CD14-positive monocyte (primary cell): ENCODE measurements around the gene BCAN. TPM values are rescaled to one million over a fixed set of nuclear protein-coding genes. Genes with fewer than 3 reads are reported as not detected.

ENCODE experiments used
- DNase-seq, 3 donors: peaks; one replicate each; pipeline ENCODE4 v3.0.0-alpha.2; 2011 to 2022
- H2AFZ ChIP-seq: 2 replicates; pipeline ENCODE4 v1.6.0; 2012; ENCODE audit warnings: mild to moderate bottlenecking, low read depth, low read length, inconsistent platforms; ENCODE audit not compliant: insufficient read depth, poor library complexity, severe bottlenecking
- H3K27ac ChIP-seq, 2 donors: 1 replicate in 1 of 2; 2 replicates in 1 of 2; pipeline ENCODE4 v1.5.1; 2012 to 2013; ENCODE audit warnings: low read length in 2 of 2, control low read depth in 1 of 2, inconsistent platforms in 1 of 2, low read depth in 1 of 2, mild to moderate bottlenecking in 1 of 2
- H3K27me3 ChIP-seq, 2 donors: one replicate each; pipeline versions ENCODE4 v1.6.0 to v1.6.1; 2011 to 2013; ENCODE audit warnings: low read length in 2 of 2; ENCODE audit not compliant: control insufficient read depth in 2 of 2, insufficient read depth in 2 of 2
- H3K36me3 ChIP-seq, 2 donors: replicated peaks in 1 of 2; 1 replicate in 1 of 2; 2 replicates in 1 of 2; pipeline versions ENCODE4 v1.5.1 to v1.6.1; 2012 to 2013; ENCODE audit warnings: low read length in 2 of 2, control low read depth in 1 of 2, inconsistent platforms in 1 of 2, mild to moderate bottlenecking in 1 of 2; ENCODE audit not compliant: insufficient read depth in 2 of 2, control insufficient read depth in 1 of 2
- H3K4me1 ChIP-seq, 2 donors: 1 replicate in 1 of 2; 2 replicates in 1 of 2; pipeline versions ENCODE4 v1.5.1 to v1.6.1; 2012 to 2013; ENCODE audit warnings: low read length in 2 of 2, control low read depth in 1 of 2, inconsistent platforms in 1 of 2, mild to moderate bottlenecking in 1 of 2, moderate library complexity in 1 of 2; ENCODE audit not compliant: insufficient read depth in 2 of 2, control insufficient read depth in 1 of 2
- H3K4me2 ChIP-seq: replicated peaks from 2 replicates; pipeline ENCODE3; 2012; ENCODE audit warnings: low read length, moderate library complexity, mild to moderate bottlenecking; ENCODE audit not compliant: poor library complexity, severe bottlenecking; ENCODE audit errors: extremely low read depth
- H3K4me3 ChIP-seq, 3 experiments: fragments of 200-600 bp in 1 of 3; sonication (generic) in 1 of 3; replicated peaks in 1 of 3; 1 replicate in 2 of 3; 2 replicates in 1 of 3; pipeline ENCODE4 v1.5.1; 2011 to 2013; ENCODE audit warnings: low read length in 3 of 3, mild to moderate bottlenecking in 3 of 3, control low read depth in 2 of 3, low read depth in 2 of 3, inconsistent platforms in 1 of 3, moderate library complexity in 1 of 3
- H3K79me2 ChIP-seq: 2 replicates; pipeline ENCODE4 v1.6.0; 2012; ENCODE audit warnings: mild to moderate bottlenecking, control low read depth, inconsistent platforms, low read length, moderate library complexity; ENCODE audit not compliant: insufficient read depth
- H3K9ac ChIP-seq: 2 replicates; pipeline ENCODE4 v1.6.0; 2017; ENCODE audit warnings: low read length, mild to moderate bottlenecking; ENCODE audit not compliant: insufficient read depth, poor library complexity, severe bottlenecking
- H3K9me3 ChIP-seq, 2 donors: replicated peaks in 1 of 2; 1 replicate in 1 of 2; 2 replicates in 1 of 2; pipeline versions ENCODE4 v1.5.1 to v1.6.1; 2012 to 2013; ENCODE audit warnings: low read length in 2 of 2, control low read depth in 1 of 2; ENCODE audit not compliant: control insufficient read depth in 1 of 2, insufficient read depth in 1 of 2
- H4K20me1 ChIP-seq: 2 replicates; pipeline ENCODE4 v1.6.0; 2012; ENCODE audit warnings: mild to moderate bottlenecking, low read length, control low read depth, moderate library complexity; ENCODE audit not compliant: insufficient read depth
- H3K27ac Mint-ChIP-seq, 7 donors: one replicate each; pipeline ENCODE4 v1.8.0; 2020; ENCODE audit warnings: mild to moderate bottlenecking in 7 of 7, mixed read lengths in 7 of 7, moderate library complexity in 6 of 7, inconsistent platforms in 2 of 7
- H3K27me3 Mint-ChIP-seq, 3 donors: one replicate each; pipeline ENCODE4 v1.8.0; 2021 to 2022; ENCODE audit warnings: low read depth in 3 of 3, mild to moderate bottlenecking in 3 of 3, mixed read lengths in 3 of 3, moderate library complexity in 3 of 3, inconsistent platforms in 1 of 3
- H3K36me3 Mint-ChIP-seq, 2 donors: one replicate each; pipeline ENCODE4 v1.8.0; 2020; ENCODE audit warnings: mixed read lengths in 2 of 2, inconsistent platforms in 1 of 2, mild to moderate bottlenecking in 1 of 2
- H3K4me1 Mint-ChIP-seq: one replicate; pipeline ENCODE4 v1.8.0; 2020; ENCODE audit warnings: mild to moderate bottlenecking, mixed read lengths
- H3K4me3 Mint-ChIP-seq, 2 donors: one replicate each; pipeline ENCODE4 v1.8.0; 2020; ENCODE audit warnings: mild to moderate bottlenecking in 2 of 2, mixed read lengths in 2 of 2, moderate library complexity in 1 of 2
- H3K9me3 Mint-ChIP-seq, 7 donors: one replicate each; pipeline ENCODE4 v1.8.0; 2020 to 2022; ENCODE audit warnings: mixed read lengths in 7 of 7, mild to moderate bottlenecking in 6 of 7, moderate library complexity in 6 of 7, inconsistent platforms in 2 of 7
- WGBS: methylation state at CpG from one replicate; pipeline ENCODE4 v1.1.5; 2013; ENCODE audit warnings: missing lambda C conversion rate; ENCODE audit not compliant: insufficient coverage; 5-methylcytosine and 5-hydroxymethylcytosine counted together
- intact Hi-C, 2 donors: fragments of 100-400 bp; cut with micrococcal nuclease; formaldehyde crosslinking; loops; one replicate each; pipeline versions ENCODE4 v1.15.0 to v1.15.1; 2023
- polyA plus RNA-seq, 3 donors: library from polyadenylated mRNA; depleted of rRNA in 1 of 3; unstranded in 2 of 3; stranded (reverse) in 1 of 3; fragments of 300-500 nt in 2 of 3; fragments of >200 nt in 1 of 3; fragmentation: Illumina TruSeq in 2 of 3; gene quantifications; 1 replicate in 2 of 3; 2 replicates in 1 of 3; pipeline ENCODE4 v1.2.3, GENCODE V29; 2012 to 2021
- TF ChIP-seq, protein P1 (sequence below): fragments of 200-600 bp; IDR thresholded peaks from one replicate; pipeline ENCODE4 v1.8.0; 2022; ENCODE audit warnings: antibody characterized with exemption, mild to moderate bottlenecking

Gene BCAN
- polyA plus RNA-seq, 3 donors, result not detected

DNA sequence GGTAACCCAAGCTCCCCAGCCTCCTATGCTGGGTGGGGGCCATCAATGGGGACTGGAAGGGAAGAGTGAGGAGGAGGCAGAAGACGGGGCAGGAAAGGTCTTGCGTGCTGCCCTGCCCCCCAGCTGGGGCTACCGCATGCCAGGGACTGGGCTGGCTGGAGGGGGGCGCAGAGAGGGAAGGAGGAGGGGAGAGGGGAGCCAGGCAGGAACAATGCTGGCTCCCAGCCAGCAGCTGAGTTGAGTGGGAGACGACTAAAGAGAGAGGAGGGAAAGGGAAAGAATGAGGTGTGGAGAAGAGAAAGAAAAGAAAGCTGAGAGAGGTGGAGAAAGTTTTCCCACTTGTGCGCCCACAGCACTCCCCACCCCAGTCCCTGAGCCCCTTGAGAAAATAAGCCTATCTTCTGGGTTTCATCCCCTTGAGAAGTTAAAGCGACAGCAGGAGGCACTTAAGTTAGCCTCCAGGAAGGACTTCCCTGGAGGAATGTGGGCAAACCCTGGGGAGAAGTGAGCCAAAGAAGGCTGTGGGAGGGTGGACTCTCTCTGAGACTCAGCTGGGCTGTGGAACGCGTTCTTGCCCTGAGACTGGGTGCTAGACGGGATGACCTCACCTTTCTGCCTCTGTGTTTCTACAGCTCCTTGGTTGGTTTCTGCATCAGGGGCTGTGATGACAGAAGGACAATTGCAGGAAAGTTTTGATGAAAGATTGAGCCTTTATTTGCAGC, 48.2 kb downstream of the BCAN start:
- Mint-ChIP-seq H3K27me3 (peaks cover 67 to 82% (median 79%) of the 10 kb centered on the region in 3 donors), H3K27ac (no peak overlapping the region), H3K36me3 (peaks cover 0 to 2% of the 10 kb centered on the region in 2 donors), H3K9me3 (peaks cover 0 to 15% (median 7%) of the 10 kb centered on the region in 7 donors), H3K4me3 (peak overlapping the region in 1 of 2 donors; percentile 91), H3K4me1 (peaks cover 24% of the 10 kb centered on the region)
- 28% methylated on average over 8 of the region's 10 CpGs for WGBS
- H3K36me3 ChIP-seq, result no peaks in the 10 kb centered on the region
- no peaks in the 10 kb centered on the region for H3K79me2 ChIP-seq
- no peaks in the 10 kb centered on the region for H4K20me1 ChIP-seq
- DNase-seq, result no peak
- no peak overlapping the region for H3K4me3 ChIP-seq
- TF ChIP-seq, protein P1, sequence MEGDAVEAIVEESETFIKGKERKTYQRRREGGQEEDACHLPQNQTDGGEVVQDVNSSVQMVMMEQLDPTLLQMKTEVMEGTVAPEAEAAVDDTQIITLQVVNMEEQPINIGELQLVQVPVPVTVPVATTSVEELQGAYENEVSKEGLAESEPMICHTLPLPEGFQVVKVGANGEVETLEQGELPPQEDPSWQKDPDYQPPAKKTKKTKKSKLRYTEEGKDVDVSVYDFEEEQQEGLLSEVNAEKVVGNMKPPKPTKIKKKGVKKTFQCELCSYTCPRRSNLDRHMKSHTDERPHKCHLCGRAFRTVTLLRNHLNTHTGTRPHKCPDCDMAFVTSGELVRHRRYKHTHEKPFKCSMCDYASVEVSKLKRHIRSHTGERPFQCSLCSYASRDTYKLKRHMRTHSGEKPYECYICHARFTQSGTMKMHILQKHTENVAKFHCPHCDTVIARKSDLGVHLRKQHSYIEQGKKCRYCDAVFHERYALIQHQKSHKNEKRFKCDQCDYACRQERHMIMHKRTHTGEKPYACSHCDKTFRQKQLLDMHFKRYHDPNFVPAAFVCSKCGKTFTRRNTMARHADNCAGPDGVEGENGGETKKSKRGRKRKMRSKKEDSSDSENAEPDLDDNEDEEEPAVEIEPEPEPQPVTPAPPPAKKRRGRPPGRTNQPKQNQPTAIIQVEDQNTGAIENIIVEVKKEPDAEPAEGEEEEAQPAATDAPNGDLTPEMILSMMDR, result no peak
- H3K27me3 ChIP-seq, result peaks cover 33 to 61% of the 10 kb centered on the region in 2 donors
- H3K9me3 ChIP-seq, result peaks cover 0 to 11% of the 10 kb centered on the region in 2 donors
- no peak overlapping the region for H3K9ac ChIP-seq
- H3K4me1 ChIP-seq, result peaks cover 2 to 10% of the 10 kb centered on the region in 2 donors
- H2AFZ ChIP-seq, result no peak overlapping the region
- no peak overlapping the region for H3K27ac ChIP-seq
- intact Hi-C loops, result loop anchor here (2.0 to 10.0 kb wide), 3 partner anchors 37 to 195 kb away; partner anchors contain the start of gene INSRR (in 1 of the 2)
- H3K4me2 ChIP-seq, result no peak overlapping the region

DNA sequence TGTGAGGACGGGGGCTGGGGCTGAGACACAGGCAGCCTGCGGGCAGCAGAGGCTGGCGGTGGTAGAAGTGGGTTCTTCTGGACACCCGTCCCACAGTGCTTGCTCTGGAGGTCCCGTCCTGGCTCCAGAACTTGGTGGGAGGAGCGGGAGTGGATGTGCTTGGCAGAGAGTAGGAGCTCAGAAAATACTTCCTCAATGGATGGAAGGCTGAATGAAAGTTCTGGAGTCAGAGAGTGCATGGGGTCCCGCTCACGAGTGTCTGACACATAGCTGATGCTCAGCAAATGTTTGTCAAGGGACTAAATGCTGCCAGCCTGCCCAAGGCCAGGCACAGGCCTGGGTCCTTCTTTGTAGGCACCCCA, 48.7 kb downstream of the BCAN start:
- intact Hi-C loops, result loop anchor here (10.0 kb wide), 2 partner anchors 164 to 194 kb away; partner anchors contain the start of gene INSRR (in 1 of the 2)
- Mint-ChIP-seq H3K4me3 (peak overlapping the region in 1 of 2 donors; percentile 91), H3K9me3 (peaks cover 0 to 15% (median 7%) of the 10 kb centered on the region in 7 donors), H3K27ac (no peak overlapping the region), H3K4me1 (peaks cover 24% of the 10 kb centered on the region), H3K36me3 (peaks cover 0 to 2% of the 10 kb centered on the region in 2 donors), H3K27me3 (peaks cover 63 to 79% (median 76%) of the 10 kb centered on the region in 3 donors)
- no peaks in the 10 kb centered on the region for H3K36me3 ChIP-seq
- H3K4me3 ChIP-seq, result no peak overlapping the region
- peaks cover 2 to 10% of the 10 kb centered on the region in 2 donors for H3K4me1 ChIP-seq
- TF ChIP-seq, protein P1, result no peak
- no peak overlapping the region for H3K27ac ChIP-seq
- peaks cover 33 to 61% of the 10 kb centered on the region in 2 donors for H3K27me3 ChIP-seq
- DNase-seq, result no peak
- no peak overlapping the region for H2AFZ ChIP-seq
- peaks cover 0 to 11% of the 10 kb centered on the region in 2 donors for H3K9me3 ChIP-seq
- H3K9ac ChIP-seq, result no peak overlapping the region
- no peaks in the 10 kb centered on the region for H4K20me1 ChIP-seq
- no peak overlapping the region for H3K4me2 ChIP-seq
- H3K79me2 ChIP-seq, result no peaks in the 10 kb centered on the region
- WGBS, result 59% methylated on average over 8 of the region's 8 CpGs
